K562 (cell line): ENCODE data around the gene TYW5. TPM values are rescaled to one million over a fixed set of nuclear protein-coding genes. Genes with fewer than 3 reads are reported as not detected.

Experiments used
- CBFA2T2 ChIP-seq: fragments of 450-650 bp; conservative IDR thresholded peaks from 2 replicates; pipeline ENCODE4 v1.6.1; 2017; ENCODE audit warnings: mild to moderate bottlenecking
- CBX1 ChIP-seq: sonication (generic); IDR thresholded peaks from 2 replicates; pipeline ENCODE4 v1.6.1; 2016; ENCODE audit warnings: antibody characterized with exemption, low read depth, mild to moderate bottlenecking
- E2F3 ChIP-seq: fragments of 250-450 bp; sonication (Bioruptor Pico); IDR thresholded peaks from 2 replicates; pipeline ENCODE4 v1.4.0; 2020; ENCODE audit warnings: mild to moderate bottlenecking
- FOXP1 ChIP-seq: sonication (generic); formaldehyde crosslinking; IDR thresholded peaks from 2 replicates; pipeline ENCODE4 v1.8.0; 2022; ENCODE audit warnings: mild to moderate bottlenecking, missing genetic modification reagents
- GTF2F1 ChIP-seq: IDR thresholded peaks from 2 replicates; pipeline ENCODE4 v1.6.1; 2011; ENCODE audit warnings: low read depth, low read length, improper control_type of control experiment
- MCM7 ChIP-seq, 2 experiments: fragments of 450-650 bp; IDR thresholded peaks; 2 replicates each; pipeline ENCODE4 v1.6.1; 2016 to 2018
- MYNN ChIP-seq, 2 experiments: sonication (generic); formaldehyde crosslinking in 1 of 2; IDR thresholded peaks; 2 replicates each; pipeline versions ENCODE4 v1.5.0 to v1.6.1; 2016 to 2020; ENCODE audit warnings: antibody characterized with exemption in 1 of 2, missing genetic modification reagents in 1 of 2
- RERE ChIP-seq: sonication (generic); formaldehyde crosslinking; IDR thresholded peaks from 2 replicates; pipeline ENCODE4 v1.8.0; 2023; ENCODE audit warnings: missing genetic modification reagents, mild to moderate bottlenecking, borderline replicate concordance
- TOE1 ChIP-seq, 2 experiments: fragments of 450-650 bp in 1 of 2; sonication (generic) in 1 of 2; formaldehyde crosslinking in 1 of 2; IDR thresholded peaks; 2 replicates each; pipeline versions ENCODE4 v1.7.1 to v1.8.0; 2016 to 2022; ENCODE audit warnings: borderline replicate concordance in 2 of 2, mild to moderate bottlenecking in 2 of 2, antibody characterized with exemption in 1 of 2, inconsistent platforms in 1 of 2, low read depth in 1 of 2, missing genetic modification reagents in 1 of 2, moderate library complexity in 1 of 2
- ZBTB17 ChIP-seq: fragments of 450-650 bp; formaldehyde crosslinking; IDR thresholded peaks from 2 replicates; pipeline ENCODE4 v1.4.0; 2020; ENCODE audit warnings: mild to moderate bottlenecking
- ZBTB34 ChIP-seq: fragments of 250-450 bp; sonication (Bioruptor Pico); IDR thresholded peaks from 2 replicates; pipeline ENCODE4 v1.8.0; 2021; ENCODE audit warnings: mild to moderate bottlenecking, moderate library complexity
- ZNF407 ChIP-seq: fragments of 450-650 bp; IDR thresholded peaks from 2 replicates; pipeline ENCODE4 v1.6.1; 2016; ENCODE audit warnings: low read depth
- ZNF444 ChIP-seq: fragments of 250-450 bp; sonication (Bioruptor Pico); IDR thresholded peaks from 2 replicates; pipeline ENCODE4 v1.4.0; 2020; ENCODE audit warnings: mild to moderate bottlenecking, moderate library complexity
- polyA plus RNA-seq, 8 experiments: library from polyadenylated mRNA; depleted of rRNA in 4 of 8; stranded (reverse) in 5 of 8; unstranded in 3 of 8; fragments of >200 nt; fragmentation: Nextera tagmentation in 2 of 8; fragmentation: Illumina TruSeq in 1 of 8; extraction: Ambion mirVana in 2 of 8; extraction: Trizol in 1 of 8; gene quantifications; 2 replicates each; pipeline versions ENCODE4 v1.2.1 to v1.2.3, GENCODE V29; 2011 to 2014; ENCODE audit warnings: inconsistent platforms in 1 of 8, missing spikeins in 1 of 8
- total RNA-seq, 7 experiments: library from RNA; depleted of rRNA in 6 of 7; stranded (reverse); fragments of >200 nt in 6 of 7; fragmentation: Illumina TruSeq in 2 of 7; extraction: Trizol in 2 of 7; gene quantifications; 2 replicates each; pipeline versions ENCODE4 v1.2.1 to v1.2.3, GENCODE V29; 2011 to 2021; ENCODE audit warnings: low replicate concordance in 1 of 7

The TYW5 gene
- total and polyA plus RNA-seq, 9 of the 15 experiments (the other 6 are each of a cell fraction or from before 2014, with no cell fraction given) = 3.6 to 7.7 (median 4.6) TPM

GRCh38 chr2:199972088-199972626 lies 16.9 kb upstream of the TYW5 start (continued):
- TF ChIP-seq ZNF407 (no peak), RERE (CRISPR knock-in tag) (no peak), ZNF444 (CRISPR knock-in tag) (no peak), MYNN (IDR thresholded peaks at IDR 0.05) (no peak), MYNN (CRISPR knock-in tag; IDR thresholded peaks at IDR 0.05) (no peak), ZBTB17 (CRISPR knock-in tag) (no peak), ZBTB34 (CRISPR knock-in tag) (no peak), E2F3 (CRISPR knock-in tag) (no peak), CBX1 (no peak), CBFA2T2 (no peak), GTF2F1 (no peak), TOE1 (IDR thresholded peaks at IDR 0.05; ENCODE audit: borderline replicate concordance) (no peak), TOE1 (CRISPR knock-in tag; IDR thresholded peaks at IDR 0.05; ENCODE audit: borderline replicate concordance, low read depth) (no peak), MCM7 (IDR thresholded peaks at IDR 0.05) (no peak), FOXP1 (no peak)
